Measurements from ENCODE around the gene ABCC1.

- no peak for TF ChIP-seq CTCF (tag by site-specific recombination; IDR thresholded peaks at IDR 0.05)
- TF ChIP-seq PATZ1 (tag by site-specific recombination; IDR thresholded peaks at IDR 0.05) = no peak
Observed at GRCh38 chr16:16021020-16021419, 71.6 kb downstream of the ABCC1 start.
